ENCODE measurements around the gene ZCCHC3.
"Not testable (repeated sequence)": the region's sequence is repeated elsewhere in the genome, so short reads cannot be mapped to it uniquely, and the experiment has no call there.

Gene ZCCHC3, protein sequence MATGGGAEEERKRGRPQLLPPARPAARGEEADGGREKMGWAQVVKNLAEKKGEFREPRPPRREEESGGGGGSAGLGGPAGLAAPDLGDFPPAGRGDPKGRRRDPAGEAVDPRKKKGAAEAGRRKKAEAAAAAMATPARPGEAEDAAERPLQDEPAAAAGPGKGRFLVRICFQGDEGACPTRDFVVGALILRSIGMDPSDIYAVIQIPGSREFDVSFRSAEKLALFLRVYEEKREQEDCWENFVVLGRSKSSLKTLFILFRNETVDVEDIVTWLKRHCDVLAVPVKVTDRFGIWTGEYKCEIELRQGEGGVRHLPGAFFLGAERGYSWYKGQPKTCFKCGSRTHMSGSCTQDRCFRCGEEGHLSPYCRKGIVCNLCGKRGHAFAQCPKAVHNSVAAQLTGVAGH
- 34.1 to 40.8 reads per million in 2 donors for total RNA-seq

DNA sequence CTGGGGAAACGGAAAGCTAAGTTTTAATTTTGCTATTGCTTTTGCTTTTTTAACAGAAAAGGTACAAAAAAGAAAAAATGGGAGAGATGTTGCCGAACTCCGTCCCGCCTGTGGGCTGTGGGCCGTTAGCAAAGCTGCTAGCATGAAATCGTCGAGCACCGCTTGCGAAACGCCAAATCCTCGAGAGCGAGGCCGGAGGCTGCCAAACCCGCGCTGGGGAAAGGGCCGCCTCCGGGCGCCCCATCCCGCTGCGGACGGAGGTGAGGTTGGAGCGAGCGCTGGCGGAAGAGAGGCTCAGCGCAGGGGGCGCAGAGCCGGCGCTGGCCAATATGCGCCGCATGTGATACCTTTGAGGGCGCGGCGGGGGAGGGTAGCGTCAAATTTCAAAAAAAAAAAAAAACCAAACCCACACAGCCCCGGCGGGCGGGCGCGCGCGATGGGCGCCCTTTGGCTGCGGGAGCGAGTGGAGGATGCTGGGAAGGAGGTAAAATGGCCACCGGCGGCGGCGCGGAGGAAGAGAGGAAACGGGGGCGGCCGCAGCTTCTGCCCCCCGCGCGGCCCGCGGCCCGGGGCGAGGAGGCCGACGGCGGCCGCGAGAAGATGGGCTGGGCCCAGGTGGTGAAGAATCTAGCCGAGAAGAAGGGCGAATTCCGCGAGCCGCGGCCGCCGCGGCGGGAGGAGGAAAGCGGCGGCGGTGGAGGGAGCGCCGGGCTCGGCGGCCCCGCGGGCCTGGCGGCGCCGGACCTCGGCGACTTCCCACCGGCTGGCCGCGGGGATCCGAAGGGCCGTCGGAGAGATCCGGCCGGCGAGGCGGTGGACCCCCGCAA lies at the start of gene ZCCHC3:
TSS of gene ZCCHC3 (plus strand) at position 473 of the 827 bp plus-strand sequence. CDS start at position 490, 17 bp downstream.
- DNase-seq, result peak; percentile 61 to 94 (median 76)

DNA sequence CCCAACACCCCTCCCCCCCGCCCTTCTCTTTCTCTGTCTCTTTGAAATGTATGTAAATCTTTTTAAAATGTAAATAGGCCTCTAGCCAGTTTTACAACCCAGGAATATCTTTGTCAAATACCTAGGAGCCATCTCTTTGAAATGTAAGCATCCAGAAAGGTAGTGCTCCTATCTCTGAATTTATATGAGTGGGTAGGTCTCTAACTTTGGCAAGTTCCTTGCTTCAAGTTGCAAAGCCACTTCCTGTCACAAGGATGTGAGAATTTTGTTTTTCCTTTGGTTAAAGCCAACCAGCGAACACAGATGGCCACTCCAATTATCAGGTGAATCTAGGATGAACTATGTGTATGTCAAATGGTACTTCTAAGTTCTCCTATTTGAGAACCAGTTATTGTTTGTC lies 46.0 kb upstream of the ZCCHC3 start:
- DNase-seq, result no peak

DNA sequence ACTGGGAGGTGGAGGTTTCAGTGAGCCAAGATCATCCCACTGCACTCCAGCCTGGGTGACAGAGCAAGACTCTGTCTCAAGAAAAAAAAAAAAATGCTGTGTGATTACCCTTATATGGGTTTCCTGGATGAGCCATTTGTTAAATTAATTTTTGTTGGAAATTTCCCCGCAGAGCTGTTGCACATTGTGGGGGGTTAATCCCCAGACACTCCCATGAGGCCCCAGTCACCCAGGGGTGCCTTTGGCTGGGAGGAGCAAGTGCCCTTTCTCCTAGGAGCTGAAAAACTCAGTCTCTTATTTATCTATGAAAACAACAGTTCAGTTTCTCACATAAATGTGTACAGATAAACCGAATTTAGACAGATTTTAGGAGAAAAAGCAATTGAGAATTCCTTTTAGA lies 44.6 kb upstream of the ZCCHC3 start:
- DNase-seq, result no peak

DNA sequence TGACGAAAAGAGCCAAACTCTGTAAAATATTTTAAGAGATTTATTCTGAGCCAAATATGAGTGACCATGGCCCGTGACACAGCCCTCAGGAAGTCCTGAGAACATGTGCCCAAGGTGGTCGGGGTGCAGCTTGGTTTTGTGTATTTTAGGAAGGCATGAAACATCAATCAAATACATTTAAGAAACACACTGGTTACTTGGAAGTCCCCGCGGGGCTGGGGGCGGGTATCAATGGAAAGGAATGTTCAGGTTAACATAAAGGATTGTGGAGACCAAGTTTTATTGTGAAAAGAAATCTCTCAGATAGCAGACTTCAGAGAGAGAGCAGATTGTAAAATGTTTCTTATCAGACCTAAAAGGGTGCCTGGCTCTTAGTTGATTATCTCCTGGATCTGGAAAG lies 43.9 kb upstream of the ZCCHC3 start:
- not testable (repeated sequence) for DNase-seq

DNA sequence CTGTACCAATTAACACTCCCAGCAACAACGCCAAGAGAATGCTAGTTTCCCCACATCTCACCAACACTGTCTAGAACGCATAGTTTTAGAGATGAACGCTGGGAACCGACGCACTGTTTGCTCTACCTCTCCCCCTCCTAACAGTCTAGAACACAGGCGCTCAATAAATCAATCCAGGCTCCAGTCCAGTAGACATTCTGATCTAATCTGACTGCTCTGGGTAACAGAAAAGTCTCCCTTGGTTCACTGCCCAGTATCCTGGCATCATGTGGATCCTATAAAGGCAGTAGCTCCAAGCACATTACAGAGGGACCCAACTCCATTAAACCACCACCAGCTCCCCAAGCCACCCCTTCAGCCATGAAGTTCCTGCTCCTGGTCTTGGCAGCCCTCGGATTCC lies 40.0 kb upstream of the ZCCHC3 start, which contains the start of gene DEFB132:
TSS of gene DEFB132 (plus strand) at position 306 of the 400 bp plus-strand sequence. CDS start at position 361, 55 bp downstream.
- no peak for DNase-seq

DNA sequence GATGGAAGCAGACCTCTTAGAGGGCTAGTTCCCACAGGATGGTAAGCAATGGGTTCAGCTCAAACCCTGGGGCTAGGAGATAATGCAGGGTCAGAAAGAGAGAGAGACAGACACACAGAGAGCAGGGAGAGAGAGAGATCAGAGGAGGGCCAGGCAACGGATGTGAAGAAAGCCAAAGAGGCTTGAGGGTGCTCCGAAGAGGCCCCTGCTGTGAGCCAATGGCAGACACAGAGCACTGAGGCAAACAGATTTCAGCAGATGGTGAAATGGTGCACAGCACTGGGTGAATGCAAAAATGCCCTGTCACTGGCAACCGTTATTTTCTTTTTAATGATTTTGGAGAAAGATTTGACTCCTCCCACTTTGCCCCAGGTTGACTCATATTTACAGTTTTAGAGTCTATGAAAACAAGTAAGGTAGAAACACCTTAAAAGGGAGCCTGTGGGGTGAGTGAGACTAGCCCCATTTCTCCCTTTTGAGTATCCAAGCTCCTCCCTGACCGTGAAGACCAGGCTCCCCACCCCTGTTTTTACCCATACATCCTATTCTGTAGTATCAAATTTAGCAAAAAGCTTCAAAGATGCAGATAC lies 39.0 kb upstream of the ZCCHC3 start:
- peak in 1 of 5 experiments; percentile 82 for DNase-seq

DNA sequence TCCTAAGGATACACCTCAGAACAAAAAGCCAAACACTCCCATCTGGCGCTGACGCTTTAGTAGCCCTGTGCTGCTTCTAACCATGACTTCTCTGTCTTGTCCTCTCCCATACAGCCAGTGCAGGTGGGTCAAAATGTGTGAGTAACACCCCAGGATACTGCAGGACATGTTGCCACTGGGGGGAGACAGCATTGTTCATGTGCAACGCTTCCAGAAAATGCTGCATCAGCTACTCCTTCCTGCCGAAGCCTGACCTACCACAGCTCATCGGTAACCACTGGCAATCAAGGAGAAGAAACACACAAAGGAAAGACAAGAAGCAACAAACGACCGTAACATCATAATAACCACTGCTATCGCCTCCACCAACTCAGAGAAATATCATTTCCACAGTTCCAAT lies 38.4 kb upstream of the ZCCHC3 start:
- DNase-seq, result peak in 1 of 5 experiments; percentile 47

DNA sequence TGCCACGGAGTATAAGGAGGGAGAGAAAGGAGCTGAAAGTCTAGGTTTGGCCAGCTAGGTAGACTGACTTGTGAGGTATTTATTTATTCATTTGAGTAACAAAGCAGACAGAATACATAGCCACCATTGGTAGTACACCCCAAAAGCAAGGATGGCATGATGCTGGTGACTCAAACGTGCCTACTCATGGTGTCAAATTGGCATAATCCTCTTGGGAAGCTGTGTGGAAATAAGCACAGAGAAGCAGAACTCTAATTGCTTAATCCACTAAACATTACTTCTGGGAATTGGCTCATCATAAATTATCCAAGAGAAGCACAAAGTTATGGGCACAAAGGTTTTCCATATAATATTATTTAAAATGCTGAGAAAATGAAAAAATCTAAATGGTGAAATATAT lies 37.4 kb upstream of the ZCCHC3 start:
- no peak for DNase-seq

DNA sequence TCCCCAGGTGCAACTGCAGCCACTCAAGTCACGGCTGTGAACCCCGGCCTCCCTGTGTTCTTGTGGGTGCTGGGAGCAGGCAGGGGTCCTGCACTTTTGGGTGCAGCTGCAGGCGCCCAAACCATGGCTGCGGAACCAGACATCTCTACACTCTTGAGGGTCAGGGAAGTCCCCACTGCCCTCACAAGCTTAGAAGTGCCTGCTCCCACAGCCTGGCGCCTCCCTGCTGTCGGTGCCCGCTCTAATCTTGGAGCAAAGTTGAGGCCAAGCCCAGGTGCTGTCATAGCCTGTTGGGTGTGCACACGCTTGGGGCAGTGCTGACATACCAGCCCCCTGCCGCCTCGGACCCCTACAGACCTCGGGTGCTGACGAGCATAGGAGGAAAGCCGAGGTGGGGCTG lies 33.7 kb upstream of the ZCCHC3 start:
- no peak for DNase-seq

DNA sequence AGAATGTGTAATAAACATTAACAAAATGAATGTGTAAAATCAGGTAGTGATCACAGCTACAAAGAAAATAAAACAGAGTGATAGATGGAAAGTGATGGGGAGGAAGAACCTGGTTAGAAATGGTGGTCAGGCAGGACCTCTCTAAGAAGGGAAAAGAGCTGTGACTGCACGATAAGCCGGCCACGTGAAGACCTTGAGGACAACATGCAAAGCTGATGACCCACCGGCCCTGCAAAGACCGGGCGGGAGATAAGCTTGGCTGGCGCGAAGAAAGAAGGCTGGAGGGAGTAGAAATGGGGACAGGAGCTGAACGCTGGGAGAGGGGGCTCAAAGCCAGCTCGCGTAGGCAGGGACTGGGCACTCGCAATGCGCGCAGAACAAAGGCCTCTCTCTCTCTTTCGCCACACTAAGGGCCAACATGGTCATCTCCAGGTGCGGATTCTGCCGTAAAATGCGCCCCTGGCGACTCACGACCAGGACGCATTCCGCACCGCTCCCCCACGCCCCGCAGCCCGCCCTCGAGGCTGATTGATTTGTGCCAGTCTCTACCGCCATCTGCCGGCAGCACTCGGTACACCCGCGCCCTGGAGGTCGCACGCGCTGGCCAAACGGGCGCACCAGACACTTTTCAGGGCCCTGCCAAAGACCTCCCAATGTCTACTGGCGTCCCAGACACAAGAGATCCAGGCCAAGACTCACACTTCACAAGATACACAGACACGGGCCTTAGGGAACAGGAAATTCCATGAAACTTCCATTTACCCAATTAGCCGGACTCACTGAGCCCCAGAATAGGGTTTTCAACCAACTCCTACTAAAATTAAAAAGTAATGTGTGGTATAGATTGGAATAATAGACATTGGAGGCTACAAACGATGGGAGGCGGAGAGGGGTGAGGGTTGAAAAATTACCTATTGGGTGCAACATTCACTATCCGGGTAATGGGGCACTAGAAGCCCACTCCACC lies 30.5 kb upstream of the ZCCHC3 start:
- peak; percentile 71 to 86 (median 80) for DNase-seq

DNA sequence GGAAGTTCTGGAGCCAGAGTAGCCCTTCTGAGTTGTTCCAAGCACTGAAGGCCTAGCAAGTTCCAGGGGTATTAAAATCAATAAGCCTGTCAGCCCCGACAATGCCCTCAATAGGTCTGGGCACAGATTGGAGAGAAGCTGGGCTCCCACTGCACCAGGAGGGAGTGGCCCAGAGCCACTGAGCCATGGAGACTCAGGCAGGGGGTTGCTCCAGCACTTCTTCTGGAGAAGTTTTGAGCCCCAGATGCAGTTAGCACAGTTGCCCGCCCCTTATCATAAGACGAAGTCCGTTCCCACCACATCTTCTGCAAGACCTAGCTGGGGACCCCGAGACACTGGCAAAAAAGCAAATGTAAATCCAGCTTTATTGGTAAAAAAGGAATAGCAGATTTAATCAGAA lies 26.9 kb upstream of the ZCCHC3 start:
- no peak for DNase-seq

DNA sequence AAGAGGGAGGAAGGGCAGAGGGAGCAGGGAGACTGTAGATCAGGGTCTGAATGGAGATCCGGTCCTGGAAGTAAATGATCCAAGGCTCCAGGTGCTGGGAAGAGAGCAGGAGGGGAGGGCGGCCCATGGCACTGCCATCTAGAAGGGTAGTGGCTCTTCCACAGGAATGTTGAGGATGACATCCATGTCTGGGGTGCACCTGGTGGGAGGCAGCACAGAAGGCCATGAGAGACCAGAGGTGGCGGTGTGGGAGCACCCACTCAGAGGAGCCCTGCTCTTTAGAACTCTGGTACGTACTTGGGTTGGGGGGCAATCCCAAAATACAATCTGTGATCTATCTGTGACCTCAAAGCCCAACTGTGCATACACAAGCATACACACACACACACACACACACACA lies 26.3 kb upstream of the ZCCHC3 start:
- DNase-seq, result no peak

DNA sequence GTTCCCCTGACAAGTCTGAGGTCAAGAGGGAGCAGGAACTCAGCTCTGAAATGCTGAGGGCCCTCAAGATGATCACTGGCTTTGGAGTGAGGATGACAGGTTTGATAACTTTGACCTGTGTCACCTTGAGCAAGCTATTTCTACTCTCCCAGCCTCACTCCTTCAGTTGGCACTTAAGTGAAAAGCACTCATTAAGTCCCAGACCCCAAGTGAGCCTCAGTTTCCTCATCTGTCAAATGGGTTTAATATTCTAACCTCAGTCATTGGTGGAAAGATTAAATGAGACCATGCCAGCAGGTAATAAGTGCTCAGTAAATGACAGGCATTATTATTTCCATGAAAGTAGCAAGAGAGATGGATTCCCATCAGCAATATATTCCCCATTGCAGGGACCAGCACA lies 25.8 kb upstream of the ZCCHC3 start:
- no peak for DNase-seq

DNA sequence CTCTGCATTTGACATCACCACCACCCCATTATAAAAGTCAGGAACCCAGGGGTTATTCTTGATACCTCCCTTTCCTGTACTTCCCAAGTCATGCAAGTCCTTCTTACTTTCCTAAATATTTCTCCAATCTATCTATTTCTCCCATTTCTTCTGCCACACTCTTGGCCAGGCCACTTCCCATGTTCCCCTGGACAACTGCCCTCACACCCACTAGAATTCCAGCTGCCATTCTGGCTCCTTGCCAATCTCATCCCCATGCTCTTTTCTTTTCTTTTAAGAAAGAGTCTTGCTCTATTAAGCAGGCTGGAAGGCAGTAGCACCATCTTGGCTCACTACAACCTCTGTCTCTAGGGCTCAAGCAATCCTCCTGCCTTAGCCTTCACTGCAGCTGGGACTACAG lies 24.7 kb upstream of the ZCCHC3 start:
- no peak for DNase-seq

DNA sequence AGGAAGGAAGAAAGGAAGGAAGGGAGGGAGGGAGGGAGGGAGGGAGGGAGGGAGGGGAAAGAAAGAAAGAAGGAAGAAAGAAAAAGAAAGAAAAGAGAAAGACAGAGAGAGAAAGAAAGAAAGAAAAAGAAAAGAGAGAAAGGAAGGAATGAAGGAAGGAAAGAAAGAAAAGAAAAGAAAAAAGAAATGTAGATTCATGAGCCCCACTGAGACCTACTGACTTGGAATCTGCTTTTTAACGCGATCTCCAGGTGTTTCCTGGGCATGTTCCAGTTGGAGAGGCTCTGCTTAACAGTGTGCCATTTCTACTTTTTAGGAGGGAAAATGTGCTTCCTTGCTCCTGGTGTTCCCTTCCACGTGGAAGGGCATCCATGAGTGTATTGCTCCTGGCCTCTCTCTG lies 23.5 kb upstream of the ZCCHC3 start:
- DNase-seq, result no peak

DNA sequence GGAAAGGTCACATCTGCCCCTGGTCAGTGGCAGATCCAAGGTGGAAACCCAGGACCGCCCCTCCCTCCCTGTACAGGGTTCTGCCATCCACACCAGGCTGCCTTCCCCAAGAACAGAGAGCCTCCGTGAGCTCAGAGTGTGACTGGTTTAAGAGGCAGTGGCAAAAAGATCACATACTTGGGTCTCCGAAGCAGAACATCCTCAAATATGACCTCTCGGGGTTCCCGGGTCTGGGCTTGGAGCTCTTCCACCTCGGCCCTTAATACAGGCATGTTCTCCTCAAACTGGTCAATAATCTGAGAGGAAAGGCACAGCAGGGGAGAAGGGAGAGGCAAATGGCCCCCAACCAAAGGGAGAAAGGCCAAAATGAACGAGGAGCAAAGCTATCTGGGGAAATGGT lies 21.6 kb upstream of the ZCCHC3 start:
- DNase-seq, result no peak

DNA sequence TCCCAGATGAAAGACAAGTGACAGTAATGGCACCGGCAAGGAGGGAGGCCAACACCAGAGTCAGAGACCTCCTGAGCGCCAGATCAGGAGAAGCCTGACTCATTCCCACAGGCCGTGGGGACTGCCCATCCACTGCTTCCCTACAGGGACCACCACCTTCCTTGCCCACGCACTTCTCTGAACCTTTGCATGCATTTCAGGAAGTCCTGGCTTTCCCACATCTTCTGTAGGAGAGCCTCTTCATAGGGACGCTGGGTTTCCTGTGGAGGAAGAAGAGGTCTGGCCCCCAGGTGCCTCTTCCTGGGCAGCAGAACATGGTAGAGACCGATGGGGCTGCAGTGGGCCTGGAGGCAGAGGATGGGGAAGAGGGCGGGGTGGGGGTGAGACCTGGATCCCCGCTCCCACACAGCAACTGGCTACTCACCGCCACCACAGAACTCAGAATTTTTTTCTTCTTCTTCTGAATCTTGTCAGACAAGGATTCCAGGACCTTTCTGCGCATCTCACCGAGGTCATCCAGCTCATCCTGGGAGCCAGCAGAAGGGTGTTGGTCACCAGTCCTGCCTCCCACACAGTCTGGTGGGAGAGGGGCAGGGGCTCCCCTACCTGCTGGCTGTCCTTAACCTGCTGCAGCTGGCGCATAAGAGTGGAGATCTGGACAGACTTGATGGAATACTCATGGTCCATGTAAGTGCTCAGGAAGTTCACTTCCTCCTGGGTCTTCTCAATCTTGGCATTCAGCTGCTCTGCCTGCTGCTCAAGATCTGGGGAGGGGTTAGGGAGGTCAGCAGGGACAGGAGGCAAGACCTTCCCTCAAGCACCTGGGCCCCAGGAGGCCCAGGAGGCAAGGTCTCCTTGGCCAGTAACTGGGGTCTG lies 20.5 kb upstream of the ZCCHC3 start:
- no peak for DNase-seq

DNA sequence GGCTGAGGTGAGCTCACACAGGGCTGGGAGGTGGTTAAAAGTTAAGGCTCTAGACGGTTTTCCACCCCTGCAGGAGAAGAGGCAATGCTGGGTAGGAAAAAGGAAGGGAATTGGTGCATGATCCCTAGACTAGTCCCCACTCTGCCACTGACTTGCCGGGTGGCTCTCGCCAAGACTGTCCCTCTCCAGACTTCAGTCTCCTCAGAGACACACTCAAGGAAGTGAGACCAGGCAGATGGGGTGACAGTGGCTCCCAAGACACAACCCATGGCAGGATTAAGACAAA lies 19.9 kb upstream of the ZCCHC3 start:
- no peak for DNase-seq

DNA sequence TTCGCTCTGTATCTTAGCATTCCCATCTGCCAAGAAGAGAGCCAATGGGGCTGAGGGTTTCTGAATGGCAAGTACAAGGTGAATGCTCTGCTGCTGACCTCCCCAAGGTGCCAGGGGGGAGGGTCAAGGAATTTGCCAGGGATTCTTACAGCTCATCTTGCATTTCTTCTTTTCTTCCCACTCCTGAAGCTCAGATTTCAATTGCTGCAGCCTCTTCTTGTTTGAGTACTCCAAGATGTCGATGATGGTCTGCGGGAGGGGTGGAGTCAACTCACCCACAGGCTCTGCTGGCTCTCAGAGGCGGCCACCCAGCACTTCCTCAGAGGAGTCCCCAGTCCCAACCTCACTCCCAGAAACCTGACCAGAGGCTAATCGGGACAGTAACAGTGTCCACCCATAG lies 19.2 kb upstream of the ZCCHC3 start:
- no peak for DNase-seq

DNA sequence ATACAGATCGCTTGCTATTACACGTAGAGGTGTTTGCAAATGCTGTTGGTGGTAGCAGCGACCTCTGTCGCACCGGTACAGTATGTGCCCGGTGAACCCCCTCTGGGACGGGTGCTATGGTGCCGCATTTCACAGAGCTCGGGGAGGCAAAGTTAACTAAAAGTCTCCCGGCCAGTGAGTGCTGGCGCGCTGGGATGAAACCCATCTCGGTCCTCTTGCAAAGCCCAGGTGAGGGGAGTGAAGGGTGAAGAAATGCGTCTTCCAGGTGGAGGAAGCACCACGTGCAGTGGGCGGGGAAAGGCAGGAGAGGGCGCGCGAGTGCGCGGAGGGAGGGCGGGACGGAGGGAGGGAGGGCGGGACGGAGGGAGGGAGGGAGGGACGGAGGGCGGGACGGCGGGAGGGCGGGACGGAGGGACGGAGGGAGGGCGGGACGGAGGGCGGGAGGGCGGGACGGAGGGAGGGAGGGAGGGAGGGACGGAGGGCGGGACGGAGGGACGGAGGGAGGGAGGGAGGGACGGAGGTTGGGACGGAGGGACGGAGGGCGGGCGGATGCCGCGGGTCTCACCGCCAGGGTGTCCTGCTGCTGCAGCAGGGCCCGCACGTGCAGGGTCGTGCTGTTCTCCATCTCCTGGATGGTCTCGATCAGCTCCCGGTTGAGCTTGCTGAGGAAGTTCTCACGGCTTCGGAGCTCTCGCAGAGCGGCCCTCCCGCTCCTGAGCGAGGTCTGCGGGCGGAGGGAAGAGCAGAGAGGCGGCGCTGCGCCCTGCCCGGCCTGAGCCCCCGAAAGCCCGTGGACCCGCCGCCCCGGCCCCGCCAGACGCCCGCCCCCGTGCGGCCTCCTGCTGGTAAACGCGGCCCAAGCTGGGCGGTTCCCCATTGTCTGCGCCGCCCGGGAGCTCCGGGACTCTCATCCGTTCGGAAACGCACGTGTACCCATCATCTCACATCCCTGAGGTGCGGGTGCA lies 18.5 kb upstream of the ZCCHC3 start:
- no peak for DNase-seq

All from T-helper 2 cell (primary cell).